Heart left ventricle (tissue), 16 donors: ENCODE measurements around the gene ENDOD1. TPM values are rescaled to one million over a fixed set of nuclear protein-coding genes. Genes with fewer than 3 reads are reported as not detected.
A peak's percentile ranks its signal among the peaks of the same experiment; 100 is the strongest.

Experiments used
- ATAC-seq, 4 donors: fragments of 200-7000 bp; cut with Tn5 transposase; one replicate each; pipeline ENCODE4 v1.9.1; 2020 to 2022; ENCODE audit warnings: moderate library complexity in 4 of 4, mild to moderate bottlenecking in 3 of 4, moderate number of reproducible peaks in 1 of 4
- DNase-seq, 5 donors: peaks; one replicate each; pipeline ENCODE4 v3.0.0-alpha.2; 2020
- H3K27ac ChIP-seq, 12 donors: fragments of 200-600 bp; sonication (generic) in 4 of 12; one replicate each; pipeline versions ENCODE4 v1.5.0 to v1.8.0; 2016 to 2022; ENCODE audit warnings: mild to moderate bottlenecking in 2 of 12
- H3K27me3 ChIP-seq, 9 donors: fragments of 200-600 bp; sonication (generic) in 2 of 9; one replicate each; pipeline versions ENCODE4 v1.5.1 to v1.8.0; 2016 to 2022; ENCODE audit warnings: mild to moderate bottlenecking in 3 of 9
- H3K36me3 ChIP-seq, 9 donors: fragments of 200-600 bp; sonication (generic) in 2 of 9; one replicate each; pipeline versions ENCODE4 v1.5.0 to v1.8.0; 2018 to 2022; ENCODE audit warnings: mild to moderate bottlenecking in 2 of 9
- H3K4me1 ChIP-seq, 12 donors: fragments of 200-600 bp; sonication (generic) in 4 of 12; one replicate each; pipeline versions ENCODE4 v1.5.0 to v1.8.0; 2016 to 2022; ENCODE audit warnings: mild to moderate bottlenecking in 3 of 12
- H3K4me3 ChIP-seq, 12 donors: fragments of 200-600 bp; sonication (generic) in 4 of 12; one replicate each; pipeline versions ENCODE4 v1.5.0 to v1.8.0; 2017 to 2022; ENCODE audit warnings: mild to moderate bottlenecking in 9 of 12, moderate library complexity in 4 of 12
- H3K9me3 ChIP-seq, 12 donors: fragments of 200-600 bp; sonication (generic) in 4 of 12; one replicate each; pipeline versions ENCODE4 v1.5.0 to v1.8.0; 2016 to 2022; ENCODE audit warnings: mild to moderate bottlenecking in 1 of 12
- CTCF ChIP-seq, 12 donors: fragments of 200-600 bp; sonication (generic) in 4 of 12; IDR thresholded peaks; one replicate each; pipeline versions ENCODE4 v1.5.0 to v1.8.0; 2018 to 2022; ENCODE audit warnings: antibody characterized with exemption in 12 of 12, mild to moderate bottlenecking in 5 of 12
- POLR2A ChIP-seq, 2 donors: fragments of 450-650 bp; IDR thresholded peaks; one replicate each; pipeline ENCODE4 v1.6.1; 2017; ENCODE audit warnings: antibody characterized with exemption in 2 of 2, mild to moderate bottlenecking in 2 of 2, moderate library complexity in 2 of 2
- WGBS, 4 donors: extraction: QIAGEN DNeasy Blood & Tissue Kit in 2 of 4; methylation state at CpG; one replicate each; pipeline versions ENCODE4 v1.1.5 to v1.1.7; 2013 to 2018; 5-methylcytosine and 5-hydroxymethylcytosine counted together
- intact Hi-C, 10 donors: fragments of 100-400 bp; cut with DNase I; formaldehyde crosslinking; loops; one replicate each; pipeline versions ENCODE4 v1.11.1 to v1.14.2; 2022
- polyA plus RNA-seq, 2 donors: library from polyadenylated mRNA; stranded (reverse); fragments of 200-250 nt; gene quantifications; one replicate each; pipeline ENCODE4 v1.2.3, GENCODE V29; 2013
- total RNA-seq, 9 donors: library from RNA; depleted of rRNA in 2 of 9; stranded (reverse); fragments of >200 nt in 2 of 9; fragmentation: NEBNext Ultra II Directional in 3 of 9; extraction: Animal tissue kit (Norgen Biotek cat#: 25700) in 3 of 9; gene quantifications; one replicate each; pipeline versions ENCODE4 v1.1.0 to v1.2.4, GENCODE V29; 2016 to 2023
- donor health status: ischemic (EF 13 %, LVEDD 7.1; RV severe dilation, severe dysfunction).
- donor health status: healthy with polysubstance abuse.
- donor health status: DM: no; HTN: yes; CAD: no.
- donor health status: DM: no; HTN: no; CAD: no.
- donor health status: ischemic (EF 25% LVEDD 6.9; RV normal size, moderate dysfunction).
- donor health status: ischemic (EF 25% LVEDD 5.7; RV mildly dilated, moderate dysfunction).
- donor health status: healthy.
- donor health status: DM: yes; HTN: yes; CAD: no.
- donor health status: ischemic (EF 35%, LVEDD 5.7; RV mildly dilated, moderate dysfunction).
- donor health status: nonischemic (EF 11% LVEDD 7.7; RV severe dilation, severe dysfunction).
- donor health status: DM: yes; HTN: yes; CAD: no.
- donor health status: PGD.
- donor health status: ischemic (EF 29% LVEDD 5.4; RV normal size, mild dysfunction).
- donor health status: nonischemic (EF 23%, LVEDD 6.1; RV moderate dilation, normal function).

The ENDOD1 gene
- total and polyA plus RNA-seq, 11 donors: 4.0 to 28.5 (median 12.8) TPM

DNA sequence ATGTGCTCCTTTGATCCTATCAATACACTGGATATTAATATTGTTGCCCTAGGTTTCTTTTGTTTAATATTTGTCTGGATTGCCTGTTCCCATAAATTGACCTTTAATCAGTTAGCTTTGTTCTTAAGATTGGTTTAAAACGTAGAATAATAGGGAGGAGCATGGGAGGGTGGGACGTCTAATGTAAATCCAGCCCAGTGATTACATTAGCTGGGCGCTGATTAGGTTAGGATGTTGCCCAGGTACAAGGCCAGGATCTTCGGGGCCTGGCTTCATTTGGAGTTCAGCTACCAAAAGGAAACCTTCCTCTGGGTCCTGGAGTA, 23.0 kb upstream of the ENDOD1 start, which contains the start of gene SRSF8:
SRSF8 (plus strand) TSS at position 204 of the 323 bp plus-strand sequence. CDS start 308 bp downstream, outside the sequence.
- Histone ChIP-seq H3K4me1 (peaks cover 3 to 24% (median 13%) of the 10 kb centered on the region in 12 donors), H3K27me3 (no peaks in the 10 kb centered on the region), H3K4me3 (peak within 1 kb of the TSS; percentile 62 to 92 (median 78)), H3K36me3 (peaks cover 0 to 6% (median 0%) of the 10 kb centered on the region in 9 donors), H3K9me3 (no peaks in the 10 kb centered on the region), H3K27ac (peak within 1 kb of the TSS; percentile 93 to 99 (median 96))
- no peak for TF ChIP-seq CTCF (IDR thresholded peaks at IDR 0.05)
- TF ChIP-seq POLR2A (IDR thresholded peaks at IDR 0.05): no peak
- WGBS, 4 donors: 0 to 1% (median 0%) methylated on average over 4 of the region's 4 CpGs
- intact Hi-C loops: loop anchor here in 8 of 10 donors (2.0 to 10.0 kb wide), 12 partner anchors 66 to 701 kb away; partner anchors contain the start of genes CWC15 (in 4 of the 8), KDM4D (in 4 of the 8) and SESN3 (in 2 of the 8)
- ATAC-seq: no peak
- no peak for DNase-seq

DNA sequence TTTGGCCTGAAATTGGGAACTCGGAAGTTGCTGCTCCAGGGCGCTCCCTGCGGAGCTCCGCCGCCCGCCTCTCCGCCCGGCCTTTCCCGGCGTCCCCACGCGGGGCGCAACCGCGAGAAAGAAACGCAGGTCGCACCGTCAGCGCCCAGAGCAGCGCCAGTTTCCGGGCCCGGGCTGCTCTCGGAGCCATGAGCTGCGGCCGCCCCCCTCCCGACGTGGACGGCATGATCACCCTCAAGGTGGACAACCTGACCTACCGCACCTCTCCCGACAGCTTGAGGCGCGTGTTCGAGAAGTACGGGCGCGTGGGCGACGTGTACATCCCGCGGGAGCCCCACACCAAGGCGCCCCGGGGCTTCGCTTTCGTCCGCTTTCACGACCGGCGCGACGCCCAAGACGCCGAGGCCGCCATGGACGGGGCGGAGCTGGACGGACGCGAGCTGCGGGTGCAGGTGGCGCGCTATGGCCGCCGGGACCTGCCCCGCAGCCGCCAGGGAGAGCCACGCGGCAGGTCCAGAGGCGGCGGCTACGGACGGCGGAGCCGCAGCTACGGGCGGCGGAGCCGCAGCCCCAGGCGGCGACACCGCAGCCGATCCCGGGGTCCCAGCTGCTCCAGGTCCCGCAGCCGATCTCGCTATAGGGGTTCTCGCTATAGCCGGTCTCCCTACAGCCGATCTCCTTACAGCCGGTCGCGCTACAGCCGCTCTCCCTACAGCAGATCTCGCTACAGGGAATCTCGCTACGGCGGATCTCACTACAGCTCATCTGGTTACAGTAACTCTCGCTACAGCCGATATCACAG, 22.4 kb upstream of the ENDOD1 start:
- TF ChIP-seq POLR2A (IDR thresholded peaks at IDR 0.05) (peak in 1 of 2 donors; percentile 49), CTCF (IDR thresholded peaks at IDR 0.05) (peak; percentile 35 to 83 (median 62))
- H3K36me3 ChIP-seq: peaks cover 0 to 8% (median 0%) of the 10 kb centered on the region in 9 donors
- H3K4me3 ChIP-seq: peak overlapping the region; percentile 62 to 92 (median 78)
- H3K4me1 ChIP-seq: peaks cover 3 to 24% (median 13%) of the 10 kb centered on the region in 12 donors
- intact Hi-C loops: loop anchor here in 8 of 10 donors (2.0 to 10.0 kb wide), 12 partner anchors 65 to 700 kb away; partner anchors contain the start of genes CWC15 (in 4 of the 8), KDM4D (in 4 of the 8) and SESN3 (in 2 of the 8)
- peak; percentile 85 to 93 (median 89) for DNase-seq
- WGBS, 4 donors: 0 to 1% (median 1%) methylated on average over 25 to 98 of the region's 98 CpGs
- H3K27me3 ChIP-seq: no peaks in the 10 kb centered on the region
- peak overlapping the region; percentile 93 to 99 (median 96) for H3K27ac ChIP-seq
- no peaks in the 10 kb centered on the region for H3K9me3 ChIP-seq
- ATAC-seq: peak; percentile 65 to 91 (median 86)

- intact Hi-C loops: loop anchor here (1.0 to 10.0 kb wide), 14 partner anchors 21 to 699 kb away; partner anchors contain the start of genes CWC15 (in 4 of the 10), KDM4D (in 4 of the 10), SESN3 (in 2 of the 10) and ENDOD1 (in 1 of the 10)
Observed at GRCh38 chr11:95067841-95068219, 21.8 kb upstream of the ENDOD1 start.

More at GRCh38 chr11:95067841-95068219, 21.8 kb upstream of the ENDOD1 start:
- H3K4me3 ChIP-seq: peak overlapping the region; percentile 62 to 92 (median 78)
- peak overlapping the region; percentile 93 to 99 (median 96) for H3K27ac ChIP-seq
- TF ChIP-seq POLR2A (IDR thresholded peaks at IDR 0.05) (no peak), CTCF (IDR thresholded peaks at IDR 0.05) (no peak)
- no peaks in the 10 kb centered on the region for H3K9me3 ChIP-seq
- H3K36me3 ChIP-seq: peaks cover 0 to 8% (median 0%) of the 10 kb centered on the region in 9 donors
- H3K27me3 ChIP-seq: no peaks in the 10 kb centered on the region
- H3K4me1 ChIP-seq: peaks cover 3 to 24% (median 13%) of the 10 kb centered on the region in 12 donors
- ATAC-seq (peak in 1 of 4 donors; percentile 10), DNase-seq (peak in 2 of 5 donors; percentile 33 to 50)
- 0 to 1% (median 0%) methylated on average over 16 of the region's 16 CpGs for WGBS, 4 donors
